A549 (cell line): Measurements from ENCODE around the gene TSPAN15. TPM values are rescaled to one million over a fixed set of nuclear protein-coding genes. Genes with fewer than 3 reads are reported as not detected.

Source experiments
- ATAC-seq, 2 experiments: fragments of 200-7000 bp in 1 of 2; fragments of >200 bp in 1 of 2; cut with Nextera tagmentation in 1 of 2; cut with Tn5 transposase in 1 of 2; 3 replicates each; pipeline versions ENCODE4 v1.8.0 to v1.9.1; 2018 to 2020; ENCODE audit warnings: mild to moderate bottlenecking in 1 of 2, moderate library complexity in 1 of 2
- CTCF ChIA-PET: fragments of 300-600 bp; sonication (Branson Sonifier 250); formaldehyde crosslinking; extraction: SDS; loops from one replicate; lab custom pipeline; 2021; ENCODE audit warnings: antibody characterized with exemption, inconsistent platforms; lab: Yijun Ruan, JAX
- POLR2A ChIA-PET: fragments of 350-600 bp; formaldehyde crosslinking; extraction: SDS; loops from one replicate; lab custom pipeline; 2021; ENCODE audit warnings: antibody characterized with exemption, inconsistent platforms; lab: Yijun Ruan, JAX
- DNase-seq, 2 experiments: peaks; one replicate each; pipeline versions ENCODE4 v3.0.0 to v3.0.0-alpha.2; 2011 to 2016; ENCODE audit warnings: low read depth in 1 of 2, low spot score in 1 of 2
- FAIRE-seq: peaks from 2 replicates; lab custom pipeline; 2011; peaks lifted over from hg19 to GRCh38; lab: Jason Lieb, UNC
- H3K27ac ChIP-seq, 2 experiments: fragments of >200 bp; sonication (Bioruptor Twin); formaldehyde crosslinking; 3 replicates each; pipeline ENCODE4 v1.5.1; 2016 to 2017
- H3K4me1 ChIP-seq: fragments of >200 bp; sonication (Bioruptor Twin); formaldehyde crosslinking; 3 replicates; pipeline ENCODE4 v1.6.1; 2016
- H3K4me2 ChIP-seq: fragments of >200 bp; sonication (Bioruptor Twin); formaldehyde crosslinking; 3 replicates; pipeline ENCODE4 v1.6.1; 2016
- H3K4me3 ChIP-seq: fragments of >200 bp; sonication (Bioruptor Twin); formaldehyde crosslinking; 3 replicates; pipeline ENCODE4 v1.5.1; 2016
- H3K9me3 ChIP-seq: fragments of >200 bp; sonication (Bioruptor Twin); formaldehyde crosslinking; 3 replicates; pipeline ENCODE4 v1.6.1; 2016
- CHD2 ChIP-seq: fragments of 150-350 bp; IDR thresholded peaks from 2 replicates; pipeline ENCODE4 v1.6.1; 2014; ENCODE audit warnings: low read length; ENCODE audit not compliant: partially characterized antibody
- ESRRA ChIP-seq: fragments of 150-350 bp; IDR thresholded peaks from 2 replicates; pipeline ENCODE4 v1.6.1; 2014; ENCODE audit warnings: mild to moderate bottlenecking, low read length, borderline replicate concordance
- HEYL ChIP-seq: fragments of 250-450 bp; sonication (Bioruptor Pico); IDR thresholded peaks from 2 replicates; pipeline ENCODE4 v1.8.0; 2021; ENCODE audit warnings: mild to moderate bottlenecking, moderate library complexity
- HOXA7 ChIP-seq: fragments of 250-450 bp; sonication (Bioruptor Pico); IDR thresholded peaks from 2 replicates; pipeline ENCODE4 v1.5.0; 2020; ENCODE audit warnings: mild to moderate bottlenecking, moderate library complexity
- HOXB5 ChIP-seq: fragments of 250-450 bp; sonication (Bioruptor Pico); IDR thresholded peaks from 2 replicates; pipeline ENCODE4 v1.5.0; 2020; ENCODE audit warnings: mild to moderate bottlenecking, moderate library complexity
- MAFK ChIP-seq: fragments of 450-650 bp; IDR thresholded peaks from 2 replicates; pipeline ENCODE4 v1.6.1; 2014; ENCODE audit not compliant: partially characterized antibody
- MAZ ChIP-seq: fragments of 150-350 bp; IDR thresholded peaks from 2 replicates; pipeline ENCODE4 v1.6.1; 2014; ENCODE audit warnings: antibody characterized with exemption, low read depth, low read length, borderline replicate concordance
- NFE2L2 ChIP-seq: fragments of 150-350 bp; conservative IDR thresholded peaks from 2 replicates; pipeline ENCODE4 v1.6.1; 2014; ENCODE audit warnings: low read length
- NR3C1 ChIP-seq: fragments of >200 bp; sonication (Bioruptor Twin); formaldehyde crosslinking; IDR thresholded peaks from 3 replicates; pipeline ENCODE4 v1.6.1; 2017
- PHF8 ChIP-seq: fragments of 200-600 bp; sonication (generic); IDR thresholded peaks from 2 replicates; pipeline ENCODE4 v1.6.1; 2016; ENCODE audit warnings: low read depth, mild to moderate bottlenecking, antibody characterized with exemption, moderate library complexity, borderline replicate concordance
- POLR2A ChIP-seq: IDR thresholded peaks from 2 replicates; pipeline ENCODE4 v1.6.1; 2012; ENCODE audit warnings: mild to moderate bottlenecking, low read length
- RAD21 ChIP-seq, 2 experiments: fragments of >200 bp in 1 of 2; sonication (Bioruptor Twin) in 1 of 2; formaldehyde crosslinking in 1 of 2; IDR thresholded peaks in 1 of 2; conservative IDR thresholded peaks in 1 of 2; 2 replicates in 1 of 2; 3 replicates in 1 of 2; pipeline ENCODE4 v1.6.1; 2012 to 2018; ENCODE audit warnings: inconsistent platforms in 1 of 2
- ZFP36 ChIP-seq: fragments of 450-650 bp; IDR thresholded peaks from 2 replicates; pipeline ENCODE4 v1.6.1; 2014; ENCODE audit warnings: borderline replicate concordance; ENCODE audit not compliant: partially characterized antibody
- ZNF302 ChIP-seq: fragments of 250-450 bp; sonication (Bioruptor Pico); IDR thresholded peaks from 2 replicates; pipeline ENCODE4 v1.9.0; 2021; ENCODE audit warnings: inconsistent platforms, mild to moderate bottlenecking, moderate library complexity
- WGBS: methylation state at CpG from one replicate; pipeline ENCODE4 v1.1.6; 2017; ENCODE audit errors: missing lambda C conversion rate; 5-methylcytosine and 5-hydroxymethylcytosine counted together
- polyA minus RNA-seq: library from RNA; depleted of rRNA, polyadenylated mRNA; stranded (reverse); fragments of >200 nt; gene quantifications from 2 replicates; pipeline ENCODE4 v1.2.3, GENCODE V29; 2011; rRNA and poly(A)+ RNA removed
- polyA plus RNA-seq, 4 experiments: library from polyadenylated mRNA; depleted of rRNA in 3 of 4; stranded (reverse); fragments of >200 nt; fragmentation: RNase III in 1 of 4; extraction: RNeasy Plus Mini Kit Qiagen cat#74134 plus additional on column Dnase treatment in 1 of 4; gene quantifications; 2 replicates in 3 of 4; 3 replicates in 1 of 4; pipeline ENCODE4 v1.2.3, GENCODE V29; 2011 to 2017
- TF ChIP-seq, protein P1 (sequence below): fragments of 200-600 bp; sonication (generic); IDR thresholded peaks from 2 replicates; pipeline ENCODE4 v1.6.1; 2016; ENCODE audit warnings: antibody characterized with exemption, mild to moderate bottlenecking, moderate library complexity
- TF ChIP-seq, protein P2 (sequence below): fragments of >200 bp; sonication (Bioruptor Twin); formaldehyde crosslinking; IDR thresholded peaks from 3 replicates; pipeline ENCODE4 v1.6.1; 2016
- TF ChIP-seq, protein P3 (sequence below): fragments of 250-450 bp; sonication (Bioruptor Pico); IDR thresholded peaks from 2 replicates; pipeline ENCODE4 v1.5.0; 2021; ENCODE audit warnings: mild to moderate bottlenecking, moderate library complexity, borderline replicate concordance
- TF ChIP-seq, protein P4 (sequence below): IDR thresholded peaks from 2 replicates; pipeline ENCODE4 v1.6.1; 2012
- TF ChIP-seq, protein P5 (sequence below): fragments of 150-350 bp; IDR thresholded peaks from 2 replicates; pipeline ENCODE4 v1.6.1; 2014; ENCODE audit warnings: low read depth, mild to moderate bottlenecking, low read length
- TF ChIP-seq, protein P6 (sequence below): IDR thresholded peaks from 2 replicates; pipeline ENCODE4 v1.6.1; 2012; ENCODE audit warnings: low read depth, borderline replicate concordance
- TF ChIP-seq, protein P7 (sequence below): IDR thresholded peaks from 2 replicates; pipeline ENCODE4 v1.6.1; 2012

The TSPAN15 gene
- 89.0 and 89.6 TPM in 2 replicates for polyA plus RNA-seq (2011; rRNA removed)
- 159 and 209 TPM in 2 replicates for polyA plus RNA-seq (2012; cell fraction: cytosol; rRNA removed)
- 211 and 234 TPM in 2 replicates for polyA plus RNA-seq (2012; cell fraction: nucleus; rRNA removed)
- 49.3 to 60.2 TPM (median 54.4 TPM) in 3 replicates for polyA plus RNA-seq (2017; fragmentation: RNase III; extraction: RNeasy Plus Mini Kit Qiagen cat#74134 plus additional on column Dnase treatment)
- polyA minus RNA-seq: 132 and 156 TPM in 2 replicates

DNA sequence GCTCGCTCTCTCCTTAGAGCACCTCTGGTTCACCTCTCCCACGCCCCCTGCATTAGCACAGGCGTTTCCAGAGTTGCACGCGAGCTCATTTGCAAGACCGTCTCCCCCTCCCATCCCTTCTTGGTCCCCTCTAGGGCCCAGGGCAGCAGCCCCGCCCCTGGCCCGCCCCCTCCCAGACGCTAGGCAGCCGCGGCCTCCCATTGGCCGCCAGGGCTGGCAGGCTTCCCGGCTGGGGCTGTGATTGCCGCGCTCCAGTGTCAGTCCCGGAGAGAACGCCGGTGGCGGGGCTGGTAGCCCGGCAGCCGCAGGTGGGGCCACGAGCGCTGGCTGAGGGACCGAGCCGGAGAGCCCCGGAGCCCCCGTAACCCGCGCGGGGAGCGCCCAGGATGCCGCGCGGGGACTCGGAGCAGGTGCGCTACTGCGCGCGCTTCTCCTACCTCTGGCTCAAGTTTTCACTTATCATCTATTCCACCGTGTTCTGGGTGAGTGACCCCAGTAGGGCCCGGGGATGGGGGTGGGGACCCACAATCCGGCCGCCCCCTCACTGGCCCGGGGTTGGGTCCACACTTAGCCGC is at the start of gene TSPAN15:
Gene TSPAN15 (plus strand): TSS at position 257 of the 575 bp plus-strand sequence. CDS start 130 bp downstream, at position 387.
- Histone ChIP-seq H3K4me2 (peak within 1 kb of the TSS; percentile 87), H3K4me1 (peaks cover 74% of the 10 kb centered on the region), H3K4me3 (peak within 1 kb of the TSS; percentile 78), H3K9me3 (no peaks in the 10 kb centered on the region), H3K27ac (peak within 1 kb of the TSS; percentile 92 to 94)
- no peak for FAIRE-seq
- DNase-seq: peak; percentile 78 to 94
- under 1% methylated on average over 10 of the region's 45 CpGs for WGBS
- ChIA-PET CTCF (interaction anchor here (0.8 to 5.9 kb wide), 11 partner anchors 9 to 194 kb away, joined by 3 to 57 read pairs (median 6); no protein-coding TSS in a partner anchor), POLR2A (interaction anchor here (0.7 to 2.6 kb wide), 4 partner anchors 12 to 43 kb away, joined by 3 to 13 read pairs (median 4); no protein-coding TSS in a partner anchor)
- ATAC-seq: peak; percentile 84 to 85
- TF ChIP-seq ESRRA (no peak), NFE2L2 (no peak), POLR2A (peak; percentile 39), PHF8 (0 out of 2 replicates have a peak, but pooled peaks have one; percentile 17), CHD2 (no peak), HEYL (CRISPR knock-in tag) (no peak), RAD21 (conservative IDR thresholded peaks at IDR 0.05 in 1 of 2, IDR thresholded peaks at IDR 0.05 in 1 of 2) (no peak), HOXB5 (no peak), ZNF302 (CRISPR knock-in tag) (no peak), MAFK (no peak), HOXA7 (CRISPR knock-in tag) (no peak), ZFP36 (no peak), NR3C1 (no peak), MAZ (no peak)
- TF ChIP-seq, protein P1, sequence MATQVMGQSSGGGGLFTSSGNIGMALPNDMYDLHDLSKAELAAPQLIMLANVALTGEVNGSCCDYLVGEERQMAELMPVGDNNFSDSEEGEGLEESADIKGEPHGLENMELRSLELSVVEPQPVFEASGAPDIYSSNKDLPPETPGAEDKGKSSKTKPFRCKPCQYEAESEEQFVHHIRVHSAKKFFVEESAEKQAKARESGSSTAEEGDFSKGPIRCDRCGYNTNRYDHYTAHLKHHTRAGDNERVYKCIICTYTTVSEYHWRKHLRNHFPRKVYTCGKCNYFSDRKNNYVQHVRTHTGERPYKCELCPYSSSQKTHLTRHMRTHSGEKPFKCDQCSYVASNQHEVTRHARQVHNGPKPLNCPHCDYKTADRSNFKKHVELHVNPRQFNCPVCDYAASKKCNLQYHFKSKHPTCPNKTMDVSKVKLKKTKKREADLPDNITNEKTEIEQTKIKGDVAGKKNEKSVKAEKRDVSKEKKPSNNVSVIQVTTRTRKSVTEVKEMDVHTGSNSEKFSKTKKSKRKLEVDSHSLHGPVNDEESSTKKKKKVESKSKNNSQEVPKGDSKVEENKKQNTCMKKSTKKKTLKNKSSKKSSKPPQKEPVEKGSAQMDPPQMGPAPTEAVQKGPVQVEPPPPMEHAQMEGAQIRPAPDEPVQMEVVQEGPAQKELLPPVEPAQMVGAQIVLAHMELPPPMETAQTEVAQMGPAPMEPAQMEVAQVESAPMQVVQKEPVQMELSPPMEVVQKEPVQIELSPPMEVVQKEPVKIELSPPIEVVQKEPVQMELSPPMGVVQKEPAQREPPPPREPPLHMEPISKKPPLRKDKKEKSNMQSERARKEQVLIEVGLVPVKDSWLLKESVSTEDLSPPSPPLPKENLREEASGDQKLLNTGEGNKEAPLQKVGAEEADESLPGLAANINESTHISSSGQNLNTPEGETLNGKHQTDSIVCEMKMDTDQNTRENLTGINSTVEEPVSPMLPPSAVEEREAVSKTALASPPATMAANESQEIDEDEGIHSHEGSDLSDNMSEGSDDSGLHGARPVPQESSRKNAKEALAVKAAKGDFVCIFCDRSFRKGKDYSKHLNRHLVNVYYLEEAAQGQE: no peak
- TF ChIP-seq, protein P2, sequence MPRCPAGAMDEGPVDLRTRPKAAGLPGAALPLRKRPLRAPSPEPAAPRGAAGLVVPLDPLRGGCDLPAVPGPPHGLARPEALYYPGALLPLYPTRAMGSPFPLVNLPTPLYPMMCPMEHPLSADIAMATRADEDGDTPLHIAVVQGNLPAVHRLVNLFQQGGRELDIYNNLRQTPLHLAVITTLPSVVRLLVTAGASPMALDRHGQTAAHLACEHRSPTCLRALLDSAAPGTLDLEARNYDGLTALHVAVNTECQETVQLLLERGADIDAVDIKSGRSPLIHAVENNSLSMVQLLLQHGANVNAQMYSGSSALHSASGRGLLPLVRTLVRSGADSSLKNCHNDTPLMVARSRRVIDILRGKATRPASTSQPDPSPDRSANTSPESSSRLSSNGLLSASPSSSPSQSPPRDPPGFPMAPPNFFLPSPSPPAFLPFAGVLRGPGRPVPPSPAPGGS: no peak
- TF ChIP-seq, protein P3, sequence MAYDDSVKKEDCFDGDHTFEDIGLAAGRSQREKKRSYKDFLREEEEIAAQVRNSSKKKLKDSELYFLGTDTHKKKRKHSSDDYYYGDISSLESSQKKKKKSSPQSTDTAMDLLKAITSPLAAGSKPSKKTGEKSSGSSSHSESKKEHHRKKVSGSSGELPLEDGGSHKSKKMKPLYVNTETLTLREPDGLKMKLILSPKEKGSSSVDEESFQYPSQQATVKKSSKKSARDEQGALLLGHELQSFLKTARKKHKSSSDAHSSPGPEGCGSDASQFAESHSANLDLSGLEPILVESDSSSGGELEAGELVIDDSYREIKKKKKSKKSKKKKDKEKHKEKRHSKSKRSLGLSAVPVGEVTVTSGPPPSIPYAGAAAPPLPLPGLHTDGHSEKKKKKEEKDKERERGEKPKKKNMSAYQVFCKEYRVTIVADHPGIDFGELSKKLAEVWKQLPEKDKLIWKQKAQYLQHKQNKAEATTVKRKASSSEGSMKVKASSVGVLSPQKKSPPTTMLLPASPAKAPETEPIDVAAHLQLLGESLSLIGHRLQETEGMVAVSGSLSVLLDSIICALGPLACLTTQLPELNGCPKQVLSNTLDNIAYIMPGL: no peak
- TF ChIP-seq, protein P4, sequence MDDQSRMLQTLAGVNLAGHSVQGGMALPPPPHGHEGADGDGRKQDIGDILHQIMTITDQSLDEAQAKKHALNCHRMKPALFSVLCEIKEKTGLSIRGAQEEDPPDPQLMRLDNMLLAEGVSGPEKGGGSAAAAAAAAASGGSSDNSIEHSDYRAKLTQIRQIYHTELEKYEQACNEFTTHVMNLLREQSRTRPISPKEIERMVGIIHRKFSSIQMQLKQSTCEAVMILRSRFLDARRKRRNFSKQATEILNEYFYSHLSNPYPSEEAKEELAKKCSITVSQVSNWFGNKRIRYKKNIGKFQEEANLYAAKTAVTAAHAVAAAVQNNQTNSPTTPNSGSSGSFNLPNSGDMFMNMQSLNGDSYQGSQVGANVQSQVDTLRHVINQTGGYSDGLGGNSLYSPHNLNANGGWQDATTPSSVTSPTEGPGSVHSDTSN: peak; percentile 97
- TF ChIP-seq, protein P5, sequence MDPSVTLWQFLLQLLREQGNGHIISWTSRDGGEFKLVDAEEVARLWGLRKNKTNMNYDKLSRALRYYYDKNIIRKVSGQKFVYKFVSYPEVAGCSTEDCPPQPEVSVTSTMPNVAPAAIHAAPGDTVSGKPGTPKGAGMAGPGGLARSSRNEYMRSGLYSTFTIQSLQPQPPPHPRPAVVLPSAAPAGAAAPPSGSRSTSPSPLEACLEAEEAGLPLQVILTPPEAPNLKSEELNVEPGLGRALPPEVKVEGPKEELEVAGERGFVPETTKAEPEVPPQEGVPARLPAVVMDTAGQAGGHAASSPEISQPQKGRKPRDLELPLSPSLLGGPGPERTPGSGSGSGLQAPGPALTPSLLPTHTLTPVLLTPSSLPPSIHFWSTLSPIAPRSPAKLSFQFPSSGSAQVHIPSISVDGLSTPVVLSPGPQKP: no peak
- TF ChIP-seq, protein P6, sequence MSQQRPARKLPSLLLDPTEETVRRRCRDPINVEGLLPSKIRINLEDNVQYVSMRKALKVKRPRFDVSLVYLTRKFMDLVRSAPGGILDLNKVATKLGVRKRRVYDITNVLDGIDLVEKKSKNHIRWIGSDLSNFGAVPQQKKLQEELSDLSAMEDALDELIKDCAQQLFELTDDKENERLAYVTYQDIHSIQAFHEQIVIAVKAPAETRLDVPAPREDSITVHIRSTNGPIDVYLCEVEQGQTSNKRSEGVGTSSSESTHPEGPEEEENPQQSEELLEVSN: 0 out of 2 replicates have a peak, but pooled peaks have one; percentile 35
- TF ChIP-seq, protein P7, sequence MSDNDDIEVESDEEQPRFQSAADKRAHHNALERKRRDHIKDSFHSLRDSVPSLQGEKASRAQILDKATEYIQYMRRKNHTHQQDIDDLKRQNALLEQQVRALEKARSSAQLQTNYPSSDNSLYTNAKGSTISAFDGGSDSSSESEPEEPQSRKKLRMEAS: no peak
